ENCODE measurements around the gene ACOT11. TPM values are rescaled to one million over a fixed set of nuclear protein-coding genes. Genes with fewer than 3 reads are reported as not detected.

Gene ACOT11
- total RNA-seq, 1 experiment from 2014 or later: not detected

GRCh38 chr1:54640863-54641836 lies 93.1 kb downstream of the ACOT11 start, which contains the start of gene MROH7:
MROH7 (plus strand) TSS chr1:54641786; CDS start chr1:54652927, 11,141 bp downstream.
- Histone ChIP-seq H3K27ac (ENCODE audit: low read length) (no peak within 1 kb of the TSS), H2AFZ (ENCODE audit: low read length) (no peak within 1 kb of the TSS), H3K4me2 (ENCODE audit: low read depth, low read length, poor library complexity, severe bottlenecking) (no peak within 1 kb of the TSS), H3K36me3 (ENCODE audit: insufficient read depth, low read length) (no peaks in the 10 kb centered on the region), H3K9ac (ENCODE audit: low read length) (no peak within 1 kb of the TSS), H3K27me3 (ENCODE audit: low read length) (no peaks in the 10 kb centered on the region), H4K20me1 (ENCODE audit: insufficient read depth, low read depth, low read length) (no peaks in the 10 kb centered on the region), H3K4me3 (ENCODE audit: low read length) (no peak within 1 kb of the TSS), H3K9me2 (replicated peaks; ENCODE audit: insufficient read depth, low read length) (no peaks in the 10 kb centered on the region), H3K9me3 (ENCODE audit: low read length) (no peaks in the 10 kb centered on the region), H3K79me2 (ENCODE audit: low read length) (no peaks in the 10 kb centered on the region), H3K4me1 (ENCODE audit: low read length) (peaks cover 10% of the 10 kb centered on the region)
- DNase-seq: no peak

- no peaks in the 10 kb centered on the region for H3K9me2 ChIP-seq (replicated peaks; ENCODE audit: insufficient read depth, low read length)
- H3K9me3 ChIP-seq (ENCODE audit: low read length): no peaks in the 10 kb centered on the region
- H2AFZ ChIP-seq (ENCODE audit: low read length): no peak overlapping the region
- H3K4me1 ChIP-seq (ENCODE audit: low read length): no peaks in the 10 kb centered on the region
- H3K79me2 ChIP-seq (ENCODE audit: low read length): no peaks in the 10 kb centered on the region
- no peak overlapping the region for H3K27ac ChIP-seq (ENCODE audit: low read length)
- no peak overlapping the region for H3K4me3 ChIP-seq (ENCODE audit: low read length)
- H3K36me3 ChIP-seq (ENCODE audit: insufficient read depth, low read length): no peaks in the 10 kb centered on the region
- H4K20me1 ChIP-seq (ENCODE audit: insufficient read depth, low read depth, low read length): no peaks in the 10 kb centered on the region
- H3K9ac ChIP-seq (ENCODE audit: low read length): no peak overlapping the region
- no peaks in the 10 kb centered on the region for H3K27me3 ChIP-seq (ENCODE audit: low read length)
- H3K4me2 ChIP-seq (ENCODE audit: low read depth, low read length, poor library complexity, severe bottlenecking): no peak overlapping the region
- no peak for DNase-seq
These were observed 95.7 kb downstream of the ACOT11 start for GRCh38 chr1:54643736-54644135.

GRCh38 chr1:54645806-54646676 lies 98.0 kb downstream of the ACOT11 start:
- Histone ChIP-seq H3K4me3 (ENCODE audit: low read length) (no peak overlapping the region), H3K9me3 (ENCODE audit: low read length) (no peaks in the 10 kb centered on the region), H3K4me2 (ENCODE audit: low read depth, low read length, poor library complexity, severe bottlenecking) (no peak overlapping the region), H3K79me2 (ENCODE audit: low read length) (no peaks in the 10 kb centered on the region), H3K4me1 (ENCODE audit: low read length) (no peaks in the 10 kb centered on the region), H2AFZ (ENCODE audit: low read length) (no peak overlapping the region), H3K27me3 (ENCODE audit: low read length) (no peaks in the 10 kb centered on the region), H3K36me3 (ENCODE audit: insufficient read depth, low read length) (no peaks in the 10 kb centered on the region), H3K27ac (ENCODE audit: low read length) (no peak overlapping the region), H3K9me2 (replicated peaks; ENCODE audit: insufficient read depth, low read length) (no peaks in the 10 kb centered on the region), H3K9ac (ENCODE audit: low read length) (no peak overlapping the region), H4K20me1 (ENCODE audit: insufficient read depth, low read depth, low read length) (no peaks in the 10 kb centered on the region)
- no peak for DNase-seq

- Histone ChIP-seq H3K4me3 (ENCODE audit: low read length) (no peak overlapping the region), H3K4me2 (ENCODE audit: low read depth, low read length, poor library complexity, severe bottlenecking) (no peak overlapping the region), H3K79me2 (ENCODE audit: low read length) (no peaks in the 10 kb centered on the region), H2AFZ (ENCODE audit: low read length) (no peak overlapping the region), H3K27ac (ENCODE audit: low read length) (no peak overlapping the region), H3K27me3 (ENCODE audit: low read length) (no peaks in the 10 kb centered on the region), H3K9me2 (replicated peaks; ENCODE audit: insufficient read depth, low read length) (no peaks in the 10 kb centered on the region), H3K9ac (ENCODE audit: low read length) (no peak overlapping the region), H3K9me3 (ENCODE audit: low read length) (no peaks in the 10 kb centered on the region), H3K4me1 (ENCODE audit: low read length) (no peaks in the 10 kb centered on the region), H4K20me1 (ENCODE audit: insufficient read depth, low read depth, low read length) (no peaks in the 10 kb centered on the region), H3K36me3 (ENCODE audit: insufficient read depth, low read length) (no peaks in the 10 kb centered on the region)
- no peak for DNase-seq
These were observed 101.3 kb downstream of the ACOT11 start for GRCh38 chr1:54649130-54649898.

GRCh38 chr1:54649921-54650320 lies 101.9 kb downstream of the ACOT11 start:
- DNase-seq: no peak
- Histone ChIP-seq H3K27me3 (ENCODE audit: low read length) (no peaks in the 10 kb centered on the region), H2AFZ (ENCODE audit: low read length) (no peak overlapping the region), H3K9me2 (replicated peaks; ENCODE audit: insufficient read depth, low read length) (no peaks in the 10 kb centered on the region), H3K4me3 (ENCODE audit: low read length) (no peak overlapping the region), H3K4me1 (ENCODE audit: low read length) (no peaks in the 10 kb centered on the region), H4K20me1 (ENCODE audit: insufficient read depth, low read depth, low read length) (no peaks in the 10 kb centered on the region), H3K27ac (ENCODE audit: low read length) (no peak overlapping the region), H3K79me2 (ENCODE audit: low read length) (no peaks in the 10 kb centered on the region), H3K9me3 (ENCODE audit: low read length) (no peaks in the 10 kb centered on the region), H3K36me3 (ENCODE audit: insufficient read depth, low read length) (no peaks in the 10 kb centered on the region), H3K9ac (ENCODE audit: low read length) (no peak overlapping the region), H3K4me2 (ENCODE audit: low read depth, low read length, poor library complexity, severe bottlenecking) (no peak overlapping the region)

DNA sequence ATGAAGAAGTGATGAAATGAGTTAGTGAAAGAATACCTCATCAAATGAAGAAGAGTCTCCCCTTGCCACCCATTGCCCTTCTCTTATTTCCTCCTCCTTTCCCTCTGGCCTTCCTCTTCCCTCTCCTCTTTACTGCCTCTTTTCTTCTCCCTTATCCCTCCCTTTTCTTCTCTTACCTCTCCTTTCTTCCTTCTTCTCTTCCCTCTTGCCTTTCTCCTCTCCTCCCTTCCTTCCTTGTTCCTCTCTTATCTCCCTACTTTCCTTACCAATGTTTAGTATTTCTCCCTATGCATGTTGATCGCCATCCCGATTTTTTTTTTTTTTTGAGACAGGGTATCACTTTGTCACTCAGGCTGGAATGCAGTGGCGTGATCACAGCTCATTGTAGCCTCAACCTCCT lies 102.4 kb downstream of the ACOT11 start:
- H4K20me1 ChIP-seq (ENCODE audit: insufficient read depth, low read depth, low read length): no peaks in the 10 kb centered on the region
- no peaks in the 10 kb centered on the region for H3K36me3 ChIP-seq (ENCODE audit: insufficient read depth, low read length)
- no peaks in the 10 kb centered on the region for H3K79me2 ChIP-seq (ENCODE audit: low read length)
- H3K4me3 ChIP-seq (ENCODE audit: low read length): no peak overlapping the region
- no peaks in the 10 kb centered on the region for H3K9me3 ChIP-seq (ENCODE audit: low read length)
- H3K27me3 ChIP-seq (ENCODE audit: low read length): no peaks in the 10 kb centered on the region
- H2AFZ ChIP-seq (ENCODE audit: low read length): no peak overlapping the region
- no peak for DNase-seq
- no peak overlapping the region for H3K4me2 ChIP-seq (ENCODE audit: low read depth, low read length, poor library complexity, severe bottlenecking)
- no peak overlapping the region for H3K9ac ChIP-seq (ENCODE audit: low read length)
- no peaks in the 10 kb centered on the region for H3K9me2 ChIP-seq (replicated peaks; ENCODE audit: insufficient read depth, low read length)
- no peak overlapping the region for H3K27ac ChIP-seq (ENCODE audit: low read length)
- no peaks in the 10 kb centered on the region for H3K4me1 ChIP-seq (ENCODE audit: low read length)

DNA sequence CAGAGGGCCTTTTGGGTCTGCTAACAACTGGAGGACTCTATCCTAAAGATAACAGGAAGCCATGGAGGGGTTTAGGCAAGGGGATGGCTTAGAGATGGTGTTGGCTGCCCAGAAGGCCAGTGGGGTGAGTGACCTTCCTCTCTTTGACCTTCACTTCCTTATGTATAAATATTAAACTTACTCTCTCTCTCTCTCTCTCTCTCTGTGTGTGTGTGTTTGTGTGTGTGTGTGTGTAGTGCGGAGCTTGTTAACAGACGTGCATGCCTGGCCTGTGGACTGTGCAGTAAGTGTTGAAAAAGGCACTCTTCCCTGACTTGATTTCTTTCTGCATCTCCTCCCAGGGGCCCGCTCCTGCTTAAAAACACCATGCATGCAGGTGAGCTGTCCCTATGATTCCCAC lies 103.6 kb downstream of the ACOT11 start:
- H3K9me2 ChIP-seq (replicated peaks; ENCODE audit: insufficient read depth, low read length): no peaks in the 10 kb centered on the region
- H3K4me1 ChIP-seq (ENCODE audit: low read length): no peaks in the 10 kb centered on the region
- no peak overlapping the region for H2AFZ ChIP-seq (ENCODE audit: low read length)
- H4K20me1 ChIP-seq (ENCODE audit: insufficient read depth, low read depth, low read length): no peaks in the 10 kb centered on the region
- H3K9ac ChIP-seq (ENCODE audit: low read length): no peak overlapping the region
- no peaks in the 10 kb centered on the region for H3K79me2 ChIP-seq (ENCODE audit: low read length)
- no peak overlapping the region for H3K4me3 ChIP-seq (ENCODE audit: low read length)
- no peak overlapping the region for H3K4me2 ChIP-seq (ENCODE audit: low read depth, low read length, poor library complexity, severe bottlenecking)
- H3K9me3 ChIP-seq (ENCODE audit: low read length): no peaks in the 10 kb centered on the region
- no peak for DNase-seq
- H3K27ac ChIP-seq (ENCODE audit: low read length): no peak overlapping the region
- H3K27me3 ChIP-seq (ENCODE audit: low read length): no peaks in the 10 kb centered on the region
- H3K36me3 ChIP-seq (ENCODE audit: insufficient read depth, low read length): no peaks in the 10 kb centered on the region

Data from Karpas-422 (cell line).